ENCODE data around the gene ANKRD24. TPM values are rescaled to one million over a fixed set of nuclear protein-coding genes. Genes with fewer than 3 reads are reported as not detected.

Gene ANKRD24
- total and polyA plus RNA-seq, 2 donors (not counting 3 experiments of a cell fraction or from before 2014, with no cell fraction given) = 0.07 to 0.27 TPM

- Histone ChIP-seq H3K36me3 (ENCODE audit: control insufficient read depth in 2 of 2, extremely low read depth in 1 of 2, insufficient read depth in 2 of 2, low read length in 2 of 2) (peaks cover 0 to 5% of the 10 kb centered on the region in 2 experiments), H3K4me1 (ENCODE audit: control insufficient read depth, extremely low read depth, insufficient read depth, low read length) (no peaks in the 10 kb centered on the region), H3K27ac (ENCODE audit: insufficient read depth, low read depth, low read length) (no peak overlapping the region), H2AFZ (ENCODE audit: low read depth, low read length) (no peak overlapping the region), H3K9me1 (replicated peaks; ENCODE audit: control insufficient read depth, extremely low read depth, insufficient read depth, low read length) (no peaks in the 10 kb centered on the region), H3K9ac (replicated peaks; ENCODE audit: extremely low read depth, insufficient read depth, low read length) (no peak overlapping the region), H3K79me2 (ENCODE audit: control insufficient read depth, insufficient read depth, low read length) (no peaks in the 10 kb centered on the region), H3K4me2 (ENCODE audit: insufficient read depth, low read length) (no peak overlapping the region), H3K27me3 (ENCODE audit: control insufficient read depth in 2 of 2, insufficient read depth in 2 of 2, low read length in 2 of 2) (peaks cover 0 to 2% of the 10 kb centered on the region in 2 experiments), H4K20me1 (replicated peaks; ENCODE audit: control insufficient read depth, extremely low read depth, insufficient read depth, low read length) (no peaks in the 10 kb centered on the region), H3K9me3 (replicated peaks; ENCODE audit: control insufficient read depth, insufficient read depth, low read length) (no peaks in the 10 kb centered on the region), H3K4me3 (replicated peaks in 1 of 3; ENCODE audit: insufficient read depth in 1 of 3, low read depth in 1 of 3, low read length in 3 of 3) (no peak overlapping the region)
- ChIA-PET CTCF (interaction anchor here (1.0 kb wide), 1 partner anchor 35 kb away, joined by 3 read pairs; no protein-coding TSS in a partner anchor), POLR2A (no interaction called here)
- DNase-seq (ENCODE audit: low read depth, low spot score) (no peak), FAIRE-seq (no peak)
- intact Hi-C loops (cut with micrococcal nuclease) (no loop called here), dilution Hi-C loops (cut with MboI; ENCODE audit: extremely low pct_ligation_motif_present, low sequenced_read_pairs) (no loop called here)
- BruUV-seq (replicated peaks) = no TSS peak
- TF ChIP-seq CTCF (IDR thresholded peaks at IDR 0.05; ENCODE audit: extremely low read depth in 1 of 2, insufficient read depth in 1 of 2, low read depth in 1 of 2, low read length in 2 of 2) (no peak), POLR2AphosphoS5 (IDR thresholded peaks at IDR 0.05; ENCODE audit: insufficient read depth, low read depth, low read length) (no peak), FOS (IDR thresholded peaks at IDR 0.05; ENCODE audit: borderline replicate concordance, insufficient read depth, low read length) (no peak), MYC (IDR thresholded peaks at IDR 0.05; ENCODE audit: low read depth, low read length) (no peak), EZH2 (IDR thresholded peaks at IDR 0.05; ENCODE audit: borderline replicate concordance, low read depth, low read length, severe bottlenecking) (no peak), GATA2 (IDR thresholded peaks at IDR 0.05; ENCODE audit: insufficient read depth, insufficient read length, low read depth, low read length) (no peak)
These were observed 6.9 kb upstream of the ANKRD24 start for GRCh38 chr19:4175669-4175931.

GRCh38 chr19:4177146-4177545, 5.3 kb upstream of the ANKRD24 start:
- POLR2A ChIA-PET = no interaction called here
- dilution Hi-C loops (cut with MboI; ENCODE audit: extremely low pct_ligation_motif_present, low sequenced_read_pairs) = no loop called here

More at GRCh38 chr19:4177146-4177545, 5.3 kb upstream of the ANKRD24 start:
- no TSS peak for BruUV-seq (replicated peaks)
- Histone ChIP-seq H3K9me1 (replicated peaks; ENCODE audit: control insufficient read depth, extremely low read depth, insufficient read depth, low read length) (no peaks in the 10 kb centered on the region), H3K4me2 (ENCODE audit: insufficient read depth, low read length) (no peak overlapping the region), H3K27me3 (ENCODE audit: control insufficient read depth in 2 of 2, insufficient read depth in 2 of 2, low read length in 2 of 2) (peaks cover 0 to 1% of the 10 kb centered on the region in 2 experiments), H3K36me3 (ENCODE audit: control insufficient read depth in 2 of 2, extremely low read depth in 1 of 2, insufficient read depth in 2 of 2, low read length in 2 of 2) (peaks cover 0 to 5% of the 10 kb centered on the region in 2 experiments), H3K79me2 (ENCODE audit: control insufficient read depth, insufficient read depth, low read length) (peaks cover 2% of the 10 kb centered on the region), H2AFZ (ENCODE audit: low read depth, low read length) (no peak overlapping the region), H3K27ac (ENCODE audit: insufficient read depth, low read depth, low read length) (no peak overlapping the region), H3K9me3 (replicated peaks; ENCODE audit: control insufficient read depth, insufficient read depth, low read length) (no peaks in the 10 kb centered on the region), H3K4me1 (ENCODE audit: control insufficient read depth, extremely low read depth, insufficient read depth, low read length) (peaks cover 3% of the 10 kb centered on the region), H3K4me3 (replicated peaks in 1 of 3; ENCODE audit: insufficient read depth in 1 of 3, low read depth in 1 of 3, low read length in 3 of 3) (no peak overlapping the region), H3K9ac (replicated peaks; ENCODE audit: extremely low read depth, insufficient read depth, low read length) (no peak overlapping the region), H4K20me1 (replicated peaks; ENCODE audit: control insufficient read depth, extremely low read depth, insufficient read depth, low read length) (no peaks in the 10 kb centered on the region)
- intact Hi-C loops (cut with micrococcal nuclease) = no loop called here
- CTCF ChIA-PET = interaction anchor here (1.8 kb wide), 1 partner anchor 37 kb away, joined by 5 read pairs; no protein-coding TSS in a partner anchor
- no peak for TF ChIP-seq MAX (IDR thresholded peaks at IDR 0.05; ENCODE audit: insufficient read depth, insufficient read length)
- no peak for FAIRE-seq
- DNase-seq (ENCODE audit: low read depth, low spot score) = no peak
